ENCODE measurements around the gene SNX13. TPM values are rescaled to one million over a fixed set of nuclear protein-coding genes. Genes with fewer than 3 reads are reported as not detected.

SNX13 gene
- total and polyA plus RNA-seq, 2 donors (not counting 3 experiments of a cell fraction or from before 2014, with no cell fraction given): 6.1 to 28.5 TPM

DNA sequence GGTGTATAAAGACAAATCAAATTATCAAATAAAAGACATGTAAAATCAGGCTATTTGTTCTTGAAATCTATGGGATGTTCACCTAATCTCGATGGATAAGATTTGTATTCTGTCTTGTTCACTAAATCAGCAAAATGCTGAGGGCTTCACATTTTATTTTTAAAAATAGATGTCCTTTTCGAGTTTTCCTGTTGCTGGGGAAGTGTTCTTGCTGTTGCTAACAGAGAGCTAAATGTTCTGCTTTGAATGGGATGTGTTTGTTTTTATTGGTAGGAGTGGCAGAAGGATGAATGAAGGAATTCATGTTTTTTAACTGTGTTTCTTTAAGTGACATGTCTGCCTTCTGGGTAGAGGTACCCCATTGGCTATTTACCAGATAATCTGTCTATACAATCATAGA, 7.3 kb upstream of the SNX13 start:
- no TSS peak for BruUV-seq (replicated peaks)
- H3K9me3 ChIP-seq (replicated peaks; ENCODE audit: control insufficient read depth, insufficient read depth, low read length): no peaks in the 10 kb centered on the region
- H3K27ac ChIP-seq (ENCODE audit: insufficient read depth, low read depth, low read length): no peak overlapping the region
- no peaks in the 10 kb centered on the region for H3K36me3 ChIP-seq (ENCODE audit: control insufficient read depth in 2 of 2, extremely low read depth in 1 of 2, insufficient read depth in 2 of 2, low read length in 2 of 2)
- ChIA-PET CTCF (interaction anchor here (4.5 kb wide), 1 partner anchor 177 kb away, joined by 16 read pairs; no protein-coding TSS in a partner anchor), POLR2A (no interaction called here)
- dilution Hi-C loops (cut with MboI; ENCODE audit: extremely low pct_ligation_motif_present, low sequenced_read_pairs): no loop called here
- TF ChIP-seq EZH2 (IDR thresholded peaks at IDR 0.05; ENCODE audit: borderline replicate concordance, low read depth, low read length, severe bottlenecking) (no peak), POLR2AphosphoS5 (IDR thresholded peaks at IDR 0.05; ENCODE audit: insufficient read depth, low read depth, low read length) (no peak), GATA2 (IDR thresholded peaks at IDR 0.05; ENCODE audit: insufficient read depth, insufficient read length, low read depth, low read length) (no peak), MYC (IDR thresholded peaks at IDR 0.05; ENCODE audit: low read depth, low read length) (no peak), FOS (IDR thresholded peaks at IDR 0.05; ENCODE audit: borderline replicate concordance, insufficient read depth, low read length) (no peak), JUN (IDR thresholded peaks at IDR 0.05; ENCODE audit: borderline replicate concordance, insufficient read depth, insufficient read length, low read depth) (no peak)
- TF ChIP-seq, protein P1, sequence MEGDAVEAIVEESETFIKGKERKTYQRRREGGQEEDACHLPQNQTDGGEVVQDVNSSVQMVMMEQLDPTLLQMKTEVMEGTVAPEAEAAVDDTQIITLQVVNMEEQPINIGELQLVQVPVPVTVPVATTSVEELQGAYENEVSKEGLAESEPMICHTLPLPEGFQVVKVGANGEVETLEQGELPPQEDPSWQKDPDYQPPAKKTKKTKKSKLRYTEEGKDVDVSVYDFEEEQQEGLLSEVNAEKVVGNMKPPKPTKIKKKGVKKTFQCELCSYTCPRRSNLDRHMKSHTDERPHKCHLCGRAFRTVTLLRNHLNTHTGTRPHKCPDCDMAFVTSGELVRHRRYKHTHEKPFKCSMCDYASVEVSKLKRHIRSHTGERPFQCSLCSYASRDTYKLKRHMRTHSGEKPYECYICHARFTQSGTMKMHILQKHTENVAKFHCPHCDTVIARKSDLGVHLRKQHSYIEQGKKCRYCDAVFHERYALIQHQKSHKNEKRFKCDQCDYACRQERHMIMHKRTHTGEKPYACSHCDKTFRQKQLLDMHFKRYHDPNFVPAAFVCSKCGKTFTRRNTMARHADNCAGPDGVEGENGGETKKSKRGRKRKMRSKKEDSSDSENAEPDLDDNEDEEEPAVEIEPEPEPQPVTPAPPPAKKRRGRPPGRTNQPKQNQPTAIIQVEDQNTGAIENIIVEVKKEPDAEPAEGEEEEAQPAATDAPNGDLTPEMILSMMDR (IDR thresholded peaks at IDR 0.05; ENCODE audit: extremely low read depth in 1 of 2, insufficient read depth in 1 of 2, low read depth in 1 of 2, low read length in 2 of 2): no peak
- TF ChIP-seq, protein P2, sequence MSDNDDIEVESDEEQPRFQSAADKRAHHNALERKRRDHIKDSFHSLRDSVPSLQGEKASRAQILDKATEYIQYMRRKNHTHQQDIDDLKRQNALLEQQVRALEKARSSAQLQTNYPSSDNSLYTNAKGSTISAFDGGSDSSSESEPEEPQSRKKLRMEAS (IDR thresholded peaks at IDR 0.05; ENCODE audit: insufficient read depth, insufficient read length): no peak
- no peaks in the 10 kb centered on the region for H3K79me2 ChIP-seq (ENCODE audit: control insufficient read depth, insufficient read depth, low read length)
- H2AFZ ChIP-seq (ENCODE audit: low read depth, low read length): no peak overlapping the region
- H3K27me3 ChIP-seq (ENCODE audit: control insufficient read depth in 2 of 2, insufficient read depth in 2 of 2, low read length in 2 of 2): no peaks in the 10 kb centered on the region
- DNase-seq (ENCODE audit: low read depth, low spot score) (no peak), FAIRE-seq (no peak)
- H4K20me1 ChIP-seq (replicated peaks; ENCODE audit: control insufficient read depth, extremely low read depth, insufficient read depth, low read length): no peaks in the 10 kb centered on the region
- H3K4me2 ChIP-seq (ENCODE audit: insufficient read depth, low read length): no peak overlapping the region
- H3K4me3 ChIP-seq (replicated peaks in 1 of 3; ENCODE audit: insufficient read depth in 1 of 3, low read depth in 1 of 3, low read length in 3 of 3): no peak overlapping the region
- H3K9ac ChIP-seq (replicated peaks; ENCODE audit: extremely low read depth, insufficient read depth, low read length): no peak overlapping the region
- H3K4me1 ChIP-seq (ENCODE audit: control insufficient read depth, extremely low read depth, insufficient read depth, low read length): no peaks in the 10 kb centered on the region
- intact Hi-C loops (cut with micrococcal nuclease): no loop called here
- no peaks in the 10 kb centered on the region for H3K9me1 ChIP-seq (replicated peaks; ENCODE audit: control insufficient read depth, extremely low read depth, insufficient read depth, low read length)
